OCI-LY7 (cell line): ENCODE results near the gene FAM186B. TPM values are rescaled to one million over a fixed set of nuclear protein-coding genes. Genes with fewer than 3 reads are reported as not detected.

Experiments
- BruUV-seq: library from RNA; stranded (reverse); fragments of 400-500 nt; replicated peaks from 2 replicates; lab custom pipeline; 2021; lab: Mats Ljungman, UMichigan
- CTCF ChIA-PET: fragments of 300-600 bp; sonication (Branson Sonifier 250); formaldehyde crosslinking; loops from one replicate; lab custom pipeline; 2022; ENCODE audit warnings: antibody characterized with exemption; ENCODE audit not compliant: unreplicated experiment; lab: Charles Lee
- POLR2A ChIA-PET: fragments of 300-600 bp; sonication (Branson Sonifier 250); formaldehyde crosslinking; loops from one replicate; lab custom pipeline; 2022; ENCODE audit warnings: antibody characterized with exemption; lab: Charles Lee
- DNase-seq: peaks from one replicate; pipeline ENCODE4 v3.0.0-alpha.2; 2015; ENCODE audit warnings: low spot score
- H2AFZ ChIP-seq: fragments of 200-600 bp; sonication (generic), shearing (Covaris generic); 2 replicates; pipeline ENCODE4 v1.6.1; 2014; ENCODE audit warnings: mild to moderate bottlenecking, antibody characterized with exemption, low read length, moderate library complexity
- H3K27ac ChIP-seq: fragments of 200-600 bp; sonication (generic); 2 replicates; pipeline ENCODE4 v1.5.1; 2014; ENCODE audit warnings: mixed run types, low read depth, mild to moderate bottlenecking, moderate library complexity, low read length, inconsistent platforms; ENCODE audit not compliant: poor library complexity, severe bottlenecking
- H3K36me3 ChIP-seq: fragments of 200-600 bp; sonication (generic); 2 replicates; pipeline ENCODE4 v1.6.1; 2014; ENCODE audit warnings: mild to moderate bottlenecking, antibody characterized with exemption, low read length, moderate library complexity, mixed read lengths; ENCODE audit not compliant: insufficient read depth
- H3K4me1 ChIP-seq: fragments of 200-600 bp; sonication (generic); 2 replicates; pipeline ENCODE4 v1.5.1; 2014; ENCODE audit warnings: mild to moderate bottlenecking, low read length; ENCODE audit not compliant: insufficient read depth, poor library complexity, severe bottlenecking
- H3K4me2 ChIP-seq: fragments of 200-600 bp; sonication (generic); 2 replicates; pipeline ENCODE4 v1.6.1; 2014; ENCODE audit warnings: mild to moderate bottlenecking, low read length
- H3K4me3 ChIP-seq: fragments of 200-600 bp; sonication (generic); 2 replicates; pipeline ENCODE4 v1.5.1; 2014; ENCODE audit warnings: mild to moderate bottlenecking, low read depth, low read length; ENCODE audit not compliant: poor library complexity, severe bottlenecking
- H3K79me2 ChIP-seq: fragments of 200-600 bp; sonication (generic); 2 replicates; pipeline ENCODE4 v1.6.1; 2016; ENCODE audit warnings: low read depth, mild to moderate bottlenecking, low read length, moderate library complexity, mixed read lengths; ENCODE audit not compliant: insufficient read depth
- H3K9me2 ChIP-seq: fragments of 200-600 bp; sonication (generic); 2 replicates; pipeline ENCODE4 v1.6.1; 2016; ENCODE audit warnings: mild to moderate bottlenecking, low read length, mixed read lengths; ENCODE audit not compliant: insufficient read depth
- H3K9me3 ChIP-seq: fragments of 200-600 bp; sonication (generic); 2 replicates; pipeline ENCODE4 v1.6.1; 2014; ENCODE audit warnings: mild to moderate bottlenecking, mixed run types, low read length, mixed read lengths
- H4K20me1 ChIP-seq: fragments of 200-600 bp; sonication (generic); 2 replicates; pipeline ENCODE4 v1.6.1; 2014; ENCODE audit warnings: mild to moderate bottlenecking, antibody characterized with exemption, low read length, moderate library complexity, mixed read lengths; ENCODE audit not compliant: insufficient read depth
- EZH2phosphoT487 ChIP-seq: fragments of 200-600 bp; sonication (generic); IDR thresholded peaks from 2 replicates; pipeline ENCODE4 v1.6.1; 2018; ENCODE audit warnings: low read depth, borderline replicate concordance, mild to moderate bottlenecking, mixed run types, antibody characterized with exemption, low read length, moderate library complexity, mixed read lengths
- intact Hi-C: fragments of 100-400 bp; cut with micrococcal nuclease; formaldehyde crosslinking; loops from one replicate; pipeline ENCODE4 v1.10.0; 2022; ENCODE audit not compliant: unreplicated experiment
- total RNA-seq, 2 experiments: library from RNA; depleted of rRNA in 1 of 2; stranded (reverse); fragments of >200 nt in 1 of 2; shearing (Covaris generic) in 1 of 2; gene quantifications; 2 replicates each; pipeline ENCODE4 v1.2.3, GENCODE V29; 2014 to 2022
- TF ChIP-seq, protein P1 (sequence below): fragments of 200-600 bp; sonication (generic); conservative IDR thresholded peaks from 2 replicates; pipeline ENCODE4 v1.5.1; 2014; ENCODE audit warnings: mild to moderate bottlenecking, antibody characterized with exemption, low read length, moderate library complexity, mixed read lengths

FAM186B gene
- total RNA-seq, 2 experiments from 2014 or later: 0.60 to 2.8 TPM

DNA sequence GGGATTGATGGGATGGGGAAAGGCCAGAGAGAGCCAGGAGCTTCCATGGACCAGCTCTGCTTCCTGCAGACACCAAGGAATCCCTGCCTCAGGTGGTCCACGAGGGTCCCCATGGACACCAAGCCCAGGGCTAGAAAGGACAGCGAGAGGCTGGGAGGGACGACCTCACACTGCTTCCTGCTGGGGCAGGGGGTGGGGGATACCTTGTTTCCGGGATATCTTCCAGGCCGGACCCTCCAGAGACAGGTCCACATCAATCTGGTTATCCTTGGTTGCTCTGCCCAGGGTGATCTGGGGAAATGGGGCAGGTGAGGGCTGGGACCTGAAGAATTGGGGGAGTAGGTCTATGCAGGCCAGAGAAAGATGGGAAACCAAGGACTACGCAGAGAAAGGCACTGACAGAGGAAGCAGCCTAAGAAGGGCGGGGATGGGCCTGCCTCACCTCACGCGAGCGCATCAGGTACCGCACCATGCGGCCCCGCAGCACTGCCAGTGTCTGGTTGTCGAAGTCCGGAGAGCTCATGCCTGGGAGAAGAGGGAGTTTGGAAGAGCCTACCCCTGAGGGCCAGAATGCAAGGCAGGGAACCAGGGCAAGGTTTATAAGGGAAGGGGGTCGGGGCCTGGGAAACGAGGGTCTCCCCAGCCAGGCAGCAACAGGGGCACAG lies 46.3 kb downstream of the FAM186B start:
- no peaks in the 10 kb centered on the region for H4K20me1 ChIP-seq
- H3K36me3 ChIP-seq: peaks cover 74% of the 10 kb centered on the region
- no peaks in the 10 kb centered on the region for H3K9me3 ChIP-seq
- no peaks in the 10 kb centered on the region for H3K4me1 ChIP-seq
- H3K9me2 ChIP-seq: no peaks in the 10 kb centered on the region
- H2AFZ ChIP-seq: no peak overlapping the region
- H3K4me2 ChIP-seq: no peak overlapping the region
- DNase-seq: no peak
- BruUV-seq: no TSS peak
- H3K4me3 ChIP-seq: no peak overlapping the region
- POLR2A ChIA-PET: interaction anchor here (0.6 kb wide), 1 partner anchor 132 kb away, joined by 8 read pairs; no protein-coding TSS in a partner anchor
- H3K79me2 ChIP-seq: no peaks in the 10 kb centered on the region
- intact Hi-C loops: no loop called here
- no peak overlapping the region for H3K27ac ChIP-seq
- CTCF ChIA-PET: no interaction called here
- TF ChIP-seq, protein P1, sequence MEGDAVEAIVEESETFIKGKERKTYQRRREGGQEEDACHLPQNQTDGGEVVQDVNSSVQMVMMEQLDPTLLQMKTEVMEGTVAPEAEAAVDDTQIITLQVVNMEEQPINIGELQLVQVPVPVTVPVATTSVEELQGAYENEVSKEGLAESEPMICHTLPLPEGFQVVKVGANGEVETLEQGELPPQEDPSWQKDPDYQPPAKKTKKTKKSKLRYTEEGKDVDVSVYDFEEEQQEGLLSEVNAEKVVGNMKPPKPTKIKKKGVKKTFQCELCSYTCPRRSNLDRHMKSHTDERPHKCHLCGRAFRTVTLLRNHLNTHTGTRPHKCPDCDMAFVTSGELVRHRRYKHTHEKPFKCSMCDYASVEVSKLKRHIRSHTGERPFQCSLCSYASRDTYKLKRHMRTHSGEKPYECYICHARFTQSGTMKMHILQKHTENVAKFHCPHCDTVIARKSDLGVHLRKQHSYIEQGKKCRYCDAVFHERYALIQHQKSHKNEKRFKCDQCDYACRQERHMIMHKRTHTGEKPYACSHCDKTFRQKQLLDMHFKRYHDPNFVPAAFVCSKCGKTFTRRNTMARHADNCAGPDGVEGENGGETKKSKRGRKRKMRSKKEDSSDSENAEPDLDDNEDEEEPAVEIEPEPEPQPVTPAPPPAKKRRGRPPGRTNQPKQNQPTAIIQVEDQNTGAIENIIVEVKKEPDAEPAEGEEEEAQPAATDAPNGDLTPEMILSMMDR: no peak
- TF ChIP-seq EZH2phosphoT487: no peak

DNA sequence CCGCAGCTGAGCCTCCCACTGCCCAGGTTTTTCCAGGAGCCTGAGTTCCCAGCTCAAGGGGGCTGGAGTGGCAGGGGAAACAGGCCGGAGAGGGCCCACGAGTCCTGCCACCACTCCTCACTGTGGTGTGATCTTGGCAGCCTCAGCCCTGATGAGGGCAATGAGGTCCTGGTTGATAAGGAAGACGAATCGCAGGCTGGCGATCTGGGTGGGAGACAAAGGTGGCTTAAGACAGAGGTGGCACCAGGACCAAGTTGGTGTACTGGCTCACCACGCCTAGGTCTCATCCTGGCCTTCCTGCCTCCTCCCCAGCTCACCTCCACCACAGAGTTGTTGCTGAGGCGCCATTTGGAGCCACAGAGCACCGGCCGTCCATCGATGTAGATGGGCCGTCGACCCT lies 46.9 kb downstream of the FAM186B start:
- peaks cover 3% of the 10 kb centered on the region for H3K4me1 ChIP-seq
- no peak for DNase-seq
- ChIA-PET POLR2A (no interaction called here), CTCF (no interaction called here)
- no peak overlapping the region for H2AFZ ChIP-seq
- no peak overlapping the region for H3K27ac ChIP-seq
- no peak overlapping the region for H3K4me3 ChIP-seq
- H3K9me2 ChIP-seq: no peaks in the 10 kb centered on the region
- no peaks in the 10 kb centered on the region for H4K20me1 ChIP-seq
- no peak overlapping the region for H3K4me2 ChIP-seq
- intact Hi-C loops: no loop called here
- no peaks in the 10 kb centered on the region for H3K79me2 ChIP-seq
- TF ChIP-seq, protein P1: no peak
- no peak for TF ChIP-seq EZH2phosphoT487
- peaks cover 69% of the 10 kb centered on the region for H3K36me3 ChIP-seq
- no peaks in the 10 kb centered on the region for H3K9me3 ChIP-seq
- BruUV-seq: TSS peak; percentile 61

DNA sequence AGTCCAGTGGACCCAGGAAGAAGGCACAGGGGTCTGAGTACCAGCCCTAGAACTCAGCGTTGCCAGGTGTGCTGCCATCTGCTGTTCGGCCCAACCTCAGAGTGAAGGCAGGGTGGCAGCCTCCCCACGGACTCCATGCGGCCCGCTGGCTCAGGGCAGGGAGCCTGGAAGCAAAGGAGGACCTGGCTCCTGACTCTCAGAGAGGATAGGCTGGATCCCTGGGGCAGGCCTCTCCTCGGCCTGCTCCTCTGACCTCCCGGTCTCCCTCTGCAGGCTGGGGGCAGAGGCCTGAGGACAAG lies 47.6 kb downstream of the FAM186B start:
- Histone ChIP-seq H4K20me1 (no peaks in the 10 kb centered on the region), H2AFZ (no peak overlapping the region), H3K36me3 (peaks cover 63% of the 10 kb centered on the region), H3K27ac (no peak overlapping the region), H3K9me2 (no peaks in the 10 kb centered on the region), H3K9me3 (no peaks in the 10 kb centered on the region), H3K4me2 (no peak overlapping the region), H3K4me3 (no peak overlapping the region), H3K79me2 (no peaks in the 10 kb centered on the region), H3K4me1 (peaks cover 8% of the 10 kb centered on the region)
- ChIA-PET CTCF (no interaction called here), POLR2A (no interaction called here)
- intact Hi-C loops: no loop called here
- DNase-seq: no peak
- no peak for TF ChIP-seq EZH2phosphoT487
- TF ChIP-seq, protein P1: peak; percentile 53
- BruUV-seq: no TSS peak
